Ishikawa (cell line): Measurements from ENCODE around the gene DIP2C.

Experiments
- CEBPB ChIP-seq: IDR thresholded peaks from 2 replicates; pipeline ENCODE4 v1.6.1; 2012
- CREB1 ChIP-seq: IDR thresholded peaks from 2 replicates; pipeline ENCODE4 v1.6.1; 2012; ENCODE audit warnings: low read depth
- EGR1 ChIP-seq: IDR thresholded peaks from 2 replicates; pipeline ENCODE4 v1.6.1; 2012
- EP300 ChIP-seq: IDR thresholded peaks from 2 replicates; pipeline ENCODE4 v1.6.1; 2012; ENCODE audit warnings: borderline replicate concordance
- FOXM1 ChIP-seq: IDR thresholded peaks from 2 replicates; pipeline ENCODE4 v1.6.1; 2012; ENCODE audit warnings: low read depth, borderline replicate concordance
- MAX ChIP-seq: IDR thresholded peaks from 2 replicates; pipeline ENCODE4 v1.6.1; 2012
- NFIC ChIP-seq: IDR thresholded peaks from 2 replicates; pipeline ENCODE4 v1.6.1; 2012
- RAD21 ChIP-seq: IDR thresholded peaks from 2 replicates; pipeline ENCODE4 v1.6.1; 2012; ENCODE audit warnings: low read depth
- REST ChIP-seq: IDR thresholded peaks from 2 replicates; pipeline ENCODE4 v1.6.1; 2012; ENCODE audit warnings: low read depth, mild to moderate bottlenecking
- TAF1 ChIP-seq: IDR thresholded peaks from 2 replicates; pipeline ENCODE4 v1.6.1; 2012; ENCODE audit warnings: low read depth, mild to moderate bottlenecking
- TCF12 ChIP-seq: IDR thresholded peaks from 2 replicates; pipeline ENCODE4 v1.6.1; 2012; ENCODE audit warnings: low read depth
- TEAD4 ChIP-seq: IDR thresholded peaks from 2 replicates; pipeline ENCODE4 v1.6.1; 2012
- USF1 ChIP-seq: IDR thresholded peaks from 2 replicates; pipeline ENCODE4 v1.6.1; 2012
- YY1 ChIP-seq: IDR thresholded peaks from 2 replicates; pipeline ENCODE4 v1.6.1; 2012; ENCODE audit warnings: low read depth
- ZBTB7A ChIP-seq: IDR thresholded peaks from 2 replicates; pipeline ENCODE4 v1.6.1; 2012; ENCODE audit warnings: low read depth

The DIP2C gene

GRCh38 chr10:285216-285615 is 404.3 kb downstream of the DIP2C start:
- TF ChIP-seq EGR1 (no peak), RAD21 (no peak), USF1 (no peak), REST (no peak), EP300 (no peak), CREB1 (no peak), TEAD4 (no peak), ZBTB7A (no peak), CEBPB (no peak), TAF1 (no peak), MAX (no peak), FOXM1 (no peak), NFIC (no peak), TCF12 (no peak)

- TF ChIP-seq MAX (no peak), FOXM1 (no peak), EP300 (no peak), NFIC (no peak), RAD21 (no peak), REST (no peak), TCF12 (no peak), CREB1 (no peak), TEAD4 (no peak), TAF1 (no peak), YY1 (no peak), EGR1 (no peak), ZBTB7A (no peak), USF1 (no peak), CEBPB (no peak)
These were observed 405.5 kb downstream of the DIP2C start for GRCh38 chr10:283916-284356.

- TF ChIP-seq FOXM1 = no peak
These were observed 406.4 kb downstream of the DIP2C start for GRCh38 chr10:283140-283479.

GRCh38 chr10:282294-283139 is 407.0 kb downstream of the DIP2C start:
- TF ChIP-seq USF1 (no peak), CEBPB (no peak), ZBTB7A (no peak), FOXM1 (no peak)

- TF ChIP-seq YY1 (no peak), MAX (no peak), ZBTB7A (no peak), TEAD4 (no peak), RAD21 (no peak), TCF12 (no peak), USF1 (no peak), TAF1 (no peak), CEBPB (no peak), NFIC (no peak), EP300 (no peak), FOXM1 (no peak), REST (no peak), EGR1 (no peak), CREB1 (no peak)
These were observed 409.8 kb downstream of the DIP2C start for GRCh38 chr10:279655-280054.
